ENCODE results near the gene GAS5. TPM values are rescaled to one million over a fixed set of nuclear protein-coding genes. Genes with fewer than 3 reads are reported as not detected.
"Not testable (repeated sequence)": the region's sequence is repeated elsewhere in the genome, so short reads cannot be mapped to it uniquely, and the experiment has no call there.

The GAS5 gene
- total RNA-seq, 1 donor from 2014 or later: 275 TPM

GRCh38 chr1:173870252-173871075 lies 2.7 kb upstream of the GAS5 start:
- DNase-seq (ENCODE audit: low read depth): no peak

- no peak for DNase-seq (ENCODE audit: low read depth)
Observed at GRCh38 chr1:173869021-173869359, 1.2 kb upstream of the GAS5 start.

GRCh38 chr1:173868266-173869020 lies 654 bp upstream of the GAS5 start, which contains the start of gene ZBTB37:
Gene ZBTB37, plus strand, starts transcription at chr1:173868380. Its CDS starts 1,846 bp downstream, at chr1:173870226.
- no peak for DNase-seq (ENCODE audit: low read depth)

- no peak for DNase-seq (ENCODE audit: low read depth)
Observed at GRCh38 chr1:173867141-173867752, 542 bp downstream of the GAS5 start.

- no peak for DNase-seq (ENCODE audit: low read depth)
Observed at GRCh38 chr1:173866413-173867115, 1.2 kb downstream of the GAS5 start.

- no peak for DNase-seq (ENCODE audit: low read depth)
Observed at GRCh38 chr1:173865468-173866164, 2.2 kb downstream of the GAS5 start.

- no peak for DNase-seq (ENCODE audit: low read depth)
Observed at GRCh38 chr1:173864179-173864867, 3.5 kb downstream of the GAS5 start.

GRCh38 chr1:173863224-173864161 lies 4.3 kb downstream of the GAS5 start:
- no peak for DNase-seq (ENCODE audit: low read depth)

- no peak for DNase-seq (ENCODE audit: low read depth)
Observed at GRCh38 chr1:173862769-173863223, 5.0 kb downstream of the GAS5 start.

GRCh38 chr1:173862146-173862768 lies 5.5 kb downstream of the GAS5 start:
- not testable (repeated sequence) for DNase-seq (ENCODE audit: low read depth)

- DNase-seq (ENCODE audit: low read depth): no peak
Observed at GRCh38 chr1:173861731-173862145, 6.1 kb downstream of the GAS5 start.

- no peak for DNase-seq (ENCODE audit: low read depth)
Observed at GRCh38 chr1:173860065-173860464, 7.7 kb downstream of the GAS5 start.

GRCh38 chr1:173859547-173859946 lies 8.2 kb downstream of the GAS5 start:
- not testable (repeated sequence) for DNase-seq (ENCODE audit: low read depth)

- no peak for DNase-seq (ENCODE audit: low read depth)
Observed at GRCh38 chr1:173857363-173857917, 10.3 kb downstream of the GAS5 start.

- DNase-seq (ENCODE audit: low read depth): no peak
Observed at GRCh38 chr1:173856903-173857302, 10.9 kb downstream of the GAS5 start.

- DNase-seq (ENCODE audit: low read depth): no peak
Observed at GRCh38 chr1:173856014-173856413, 11.8 kb downstream of the GAS5 start.

GRCh38 chr1:173853074-173853473 lies 14.7 kb downstream of the GAS5 start:
- DNase-seq (ENCODE audit: low read depth): no peak

- DNase-seq (ENCODE audit: low read depth): no peak
Observed at GRCh38 chr1:173852105-173852504, 15.7 kb downstream of the GAS5 start.

Measured in myocyte (in vitro differentiated cells).